ENCODE results near the gene ZNF780B.

Gene ZNF780B

DNA sequence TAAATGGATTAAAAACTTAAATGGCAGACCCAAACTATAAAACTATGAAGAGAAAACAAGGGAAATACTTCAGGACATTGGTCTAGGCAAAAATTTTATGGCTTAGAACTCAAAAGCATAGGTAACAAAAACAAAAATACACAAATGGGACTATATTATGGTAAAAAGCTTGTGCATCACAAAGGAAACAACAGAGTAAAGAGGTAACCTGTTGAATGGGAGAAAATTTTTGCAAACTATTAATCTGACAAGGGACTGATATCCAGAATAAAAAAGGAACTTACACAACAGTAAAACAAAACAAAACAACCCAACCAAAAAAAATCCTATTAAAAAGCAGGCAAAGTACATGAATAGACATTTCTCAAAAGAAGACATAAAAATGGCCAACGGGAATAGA lies 68.4 kb downstream of the ZNF780B start:
- intact Hi-C loops (cut with DNase I), result no loop called here

GRCh38 chr19:39987167-39987566 lies 68.9 kb downstream of the ZNF780B start:
- DNase-seq, result no peak
- intact Hi-C loops (cut with DNase I), result no loop called here

More for the DNA sequence above, 68.4 kb downstream of the ZNF780B start:
- no peak for DNase-seq

- intact Hi-C loops (cut with DNase I), result no loop called here
- DNase-seq, result no peak
These were observed 69.4 kb downstream of the ZNF780B start for GRCh38 chr19:39986643-39987042.

GRCh38 chr19:39983695-39984300 lies 72.2 kb downstream of the ZNF780B start:
- DNase-seq, result no peak
- intact Hi-C loops (cut with DNase I), result no loop called here

- intact Hi-C loops (cut with DNase I), result no loop called here
- DNase-seq, result peak in 1 of 42 donors; percentile 25
These were observed 73.1 kb downstream of the ZNF780B start for GRCh38 chr19:39982883-39983282.
